NT2/D1 (cell line): ENCODE results near the gene FLNB.

Source experiments
- SUZ12 ChIP-seq: IDR thresholded peaks from 2 replicates; pipeline ENCODE4 v1.6.1; 2011; ENCODE audit not compliant: insufficient read length, insufficient read depth; ENCODE audit errors: extremely low read depth
- YY1 ChIP-seq: IDR thresholded peaks from 2 replicates; pipeline ENCODE4 v1.6.1; 2011; ENCODE audit not compliant: insufficient read length, insufficient read depth
- ZNF274 ChIP-seq: IDR thresholded peaks from 2 replicates; pipeline ENCODE4 v1.6.1; 2011; ENCODE audit warnings: mild to moderate bottlenecking, low read depth, low read length

GRCh38 chr3:58025837-58026569 lies 17.8 kb downstream of the FLNB start:
- TF ChIP-seq ZNF274 (no peak), YY1 (no peak), SUZ12 (no peak)
